ENCODE results near the gene WNT7B.

WNT7B gene

GRCh38 chr22:45897736-45898135, 79.2 kb downstream of the WNT7B start:
- H3K27ac ChIP-seq (ENCODE audit: low read length) = no peak overlapping the region
- H3K9me2 ChIP-seq (replicated peaks; ENCODE audit: insufficient read depth, low read length) = no peaks in the 10 kb centered on the region
- peaks cover 81% of the 10 kb centered on the region for H3K27me3 ChIP-seq (replicated peaks; ENCODE audit: insufficient read depth, low read length)
- no peaks in the 10 kb centered on the region for H3K79me2 ChIP-seq (ENCODE audit: low read length)
- H3K9me3 ChIP-seq (replicated peaks; ENCODE audit: insufficient read depth, low read length) = no peaks in the 10 kb centered on the region
- DNase-seq = no peak
- H3K4me2 ChIP-seq (ENCODE audit: low read depth, low read length) = no peak overlapping the region
- no peaks in the 10 kb centered on the region for H3F3A ChIP-seq (ENCODE audit: insufficient read depth, low read length)
- TF ChIP-seq, protein P1, sequence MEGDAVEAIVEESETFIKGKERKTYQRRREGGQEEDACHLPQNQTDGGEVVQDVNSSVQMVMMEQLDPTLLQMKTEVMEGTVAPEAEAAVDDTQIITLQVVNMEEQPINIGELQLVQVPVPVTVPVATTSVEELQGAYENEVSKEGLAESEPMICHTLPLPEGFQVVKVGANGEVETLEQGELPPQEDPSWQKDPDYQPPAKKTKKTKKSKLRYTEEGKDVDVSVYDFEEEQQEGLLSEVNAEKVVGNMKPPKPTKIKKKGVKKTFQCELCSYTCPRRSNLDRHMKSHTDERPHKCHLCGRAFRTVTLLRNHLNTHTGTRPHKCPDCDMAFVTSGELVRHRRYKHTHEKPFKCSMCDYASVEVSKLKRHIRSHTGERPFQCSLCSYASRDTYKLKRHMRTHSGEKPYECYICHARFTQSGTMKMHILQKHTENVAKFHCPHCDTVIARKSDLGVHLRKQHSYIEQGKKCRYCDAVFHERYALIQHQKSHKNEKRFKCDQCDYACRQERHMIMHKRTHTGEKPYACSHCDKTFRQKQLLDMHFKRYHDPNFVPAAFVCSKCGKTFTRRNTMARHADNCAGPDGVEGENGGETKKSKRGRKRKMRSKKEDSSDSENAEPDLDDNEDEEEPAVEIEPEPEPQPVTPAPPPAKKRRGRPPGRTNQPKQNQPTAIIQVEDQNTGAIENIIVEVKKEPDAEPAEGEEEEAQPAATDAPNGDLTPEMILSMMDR (IDR thresholded peaks at IDR 0.05; ENCODE audit: low read length) = no peak
- TF ChIP-seq EZH2 (optimal IDR thresholded peaks at IDR 0.05; ENCODE audit: low read depth, low read length) = no peak
- no peak for TF ChIP-seq EZH2phosphoT487 (IDR thresholded peaks at IDR 0.05; ENCODE audit: low read length)
- H3K4me3 ChIP-seq (ENCODE audit: low read length) = no peak overlapping the region
- no peaks in the 10 kb centered on the region for H4K20me1 ChIP-seq (ENCODE audit: insufficient read depth, low read length)
- H3K36me3 ChIP-seq (replicated peaks; ENCODE audit: insufficient read depth, low read length) = no peaks in the 10 kb centered on the region
- peaks cover 10% of the 10 kb centered on the region for H3K4me1 ChIP-seq (ENCODE audit: low read length)
- no peak overlapping the region for H2AFZ ChIP-seq (ENCODE audit: low read length)
- no peak overlapping the region for H3K9ac ChIP-seq (ENCODE audit: low read length)

DNA sequence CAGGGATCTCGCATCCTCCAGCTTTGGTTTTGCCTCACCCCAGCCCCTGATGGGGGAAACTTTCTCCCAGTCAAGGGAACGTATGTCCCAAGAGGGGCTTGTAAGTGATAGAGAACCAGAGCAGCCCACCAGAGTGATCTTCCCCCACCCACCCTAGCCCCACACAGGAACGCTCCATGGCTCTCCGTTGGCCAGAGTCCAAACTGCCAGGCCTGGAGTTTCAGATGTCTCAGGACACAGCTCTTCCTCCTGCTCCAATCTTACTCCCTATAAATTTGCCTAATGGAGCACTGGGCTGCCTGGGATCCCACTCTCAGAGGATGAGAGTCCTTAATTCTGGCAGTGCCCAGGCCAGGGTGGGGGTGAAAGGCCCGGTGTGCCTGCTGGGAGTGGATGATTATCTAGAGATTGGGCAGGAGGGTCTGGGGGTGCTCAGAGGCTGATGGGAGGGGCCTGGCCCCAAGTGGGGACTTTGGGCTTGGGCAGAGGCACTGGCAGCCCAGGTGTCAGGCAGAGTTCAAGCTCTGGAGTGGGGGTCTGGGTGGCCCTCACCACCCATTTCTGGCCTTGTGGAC, 79.9 kb downstream of the WNT7B start:
- DNase-seq = no peak
- Histone ChIP-seq H4K20me1 (ENCODE audit: insufficient read depth, low read length) (no peaks in the 10 kb centered on the region), H3K9ac (ENCODE audit: low read length) (no peak overlapping the region), H3K36me3 (replicated peaks; ENCODE audit: insufficient read depth, low read length) (no peaks in the 10 kb centered on the region), H3K9me2 (replicated peaks; ENCODE audit: insufficient read depth, low read length) (no peaks in the 10 kb centered on the region), H3K27me3 (replicated peaks; ENCODE audit: insufficient read depth, low read length) (peaks cover 74% of the 10 kb centered on the region), H3K4me1 (ENCODE audit: low read length) (peaks cover 11% of the 10 kb centered on the region), H3K27ac (ENCODE audit: low read length) (no peak overlapping the region), H3K4me3 (ENCODE audit: low read length) (no peak overlapping the region), H2AFZ (ENCODE audit: low read length) (no peak overlapping the region), H3F3A (ENCODE audit: insufficient read depth, low read length) (no peaks in the 10 kb centered on the region), H3K9me3 (replicated peaks; ENCODE audit: insufficient read depth, low read length) (no peaks in the 10 kb centered on the region), H3K79me2 (ENCODE audit: low read length) (no peaks in the 10 kb centered on the region), H3K4me2 (ENCODE audit: low read depth, low read length) (no peak overlapping the region)
- TF ChIP-seq, protein P1 (IDR thresholded peaks at IDR 0.05; ENCODE audit: low read length) = no peak
- TF ChIP-seq EZH2phosphoT487 (IDR thresholded peaks at IDR 0.05; ENCODE audit: low read length) (no peak), EZH2 (optimal IDR thresholded peaks at IDR 0.05; ENCODE audit: low read depth, low read length) (no peak)

- no peaks in the 10 kb centered on the region for H3K79me2 ChIP-seq (ENCODE audit: low read length)
- peaks cover 67% of the 10 kb centered on the region for H3K27me3 ChIP-seq (replicated peaks; ENCODE audit: insufficient read depth, low read length)
- H3K9me2 ChIP-seq (replicated peaks; ENCODE audit: insufficient read depth, low read length) = no peaks in the 10 kb centered on the region
- H3K4me2 ChIP-seq (ENCODE audit: low read depth, low read length) = no peak overlapping the region
- H3K36me3 ChIP-seq (replicated peaks; ENCODE audit: insufficient read depth, low read length) = no peaks in the 10 kb centered on the region
- H3K9me3 ChIP-seq (replicated peaks; ENCODE audit: insufficient read depth, low read length) = no peaks in the 10 kb centered on the region
- H3K9ac ChIP-seq (ENCODE audit: low read length) = no peak overlapping the region
- no peak for TF ChIP-seq EZH2phosphoT487 (IDR thresholded peaks at IDR 0.05; ENCODE audit: low read length)
- no peak for TF ChIP-seq EZH2 (optimal IDR thresholded peaks at IDR 0.05; ENCODE audit: low read depth, low read length)
- TF ChIP-seq, protein P1 (IDR thresholded peaks at IDR 0.05; ENCODE audit: low read length) = no peak
- no peaks in the 10 kb centered on the region for H3F3A ChIP-seq (ENCODE audit: insufficient read depth, low read length)
- peaks cover 11% of the 10 kb centered on the region for H3K4me1 ChIP-seq (ENCODE audit: low read length)
- H2AFZ ChIP-seq (ENCODE audit: low read length) = no peak overlapping the region
- no peak for DNase-seq
- H3K27ac ChIP-seq (ENCODE audit: low read length) = no peak overlapping the region
- no peak overlapping the region for H3K4me3 ChIP-seq (ENCODE audit: low read length)
- no peaks in the 10 kb centered on the region for H4K20me1 ChIP-seq (ENCODE audit: insufficient read depth, low read length)
These were observed 80.6 kb downstream of the WNT7B start for GRCh38 chr22:45896153-45896951.

Measured in MM.1S (cell line).